ENCODE results near the gene FSIP1.
A peak's percentile ranks its signal among the peaks of the same experiment; 100 is the strongest.

Gene FSIP1

GRCh38 chr15:39642011-39642640 lies 140.5 kb downstream of the FSIP1 start:
- peak; percentile 62 for DNase-seq

- no peak for DNase-seq
Measured at GRCh38 chr15:39641191-39641889, 141.3 kb downstream of the FSIP1 start.

- DNase-seq: no peak
Measured at GRCh38 chr15:39640665-39641064, 142.0 kb downstream of the FSIP1 start.

GRCh38 chr15:39639037-39639436 lies 143.6 kb downstream of the FSIP1 start:
- DNase-seq: no peak

GRCh38 chr15:39638041-39638440 lies 144.6 kb downstream of the FSIP1 start:
- DNase-seq: no peak

GRCh38 chr15:39631357-39631756 lies 151.3 kb downstream of the FSIP1 start:
- DNase-seq: no peak

GRCh38 chr15:39629906-39630305 lies 152.7 kb downstream of the FSIP1 start:
- peak; percentile 50 for DNase-seq

GRCh38 chr15:39629371-39629770 lies 153.3 kb downstream of the FSIP1 start:
- no peak for DNase-seq

- DNase-seq: peak; percentile 16
Measured at GRCh38 chr15:39628546-39629257, 153.9 kb downstream of the FSIP1 start.

- DNase-seq: no peak
Measured at GRCh38 chr15:39628144-39628508, 154.5 kb downstream of the FSIP1 start.

GRCh38 chr15:39627451-39628143 lies 155.0 kb downstream of the FSIP1 start:
- DNase-seq: no peak

GRCh38 chr15:39625856-39626255 lies 156.8 kb downstream of the FSIP1 start:
- DNase-seq: no peak

GRCh38 chr15:39625451-39625850 lies 157.2 kb downstream of the FSIP1 start:
- no peak for DNase-seq

GRCh38 chr15:39624806-39625205 lies 157.8 kb downstream of the FSIP1 start:
- DNase-seq: no peak

GRCh38 chr15:39623529-39623931 lies 159.1 kb downstream of the FSIP1 start:
- no peak for DNase-seq

- DNase-seq: no peak
Measured at GRCh38 chr15:39622660-39623516, 159.8 kb downstream of the FSIP1 start.

GRCh38 chr15:39621976-39622375 lies 160.7 kb downstream of the FSIP1 start:
- DNase-seq: no peak

GRCh38 chr15:39621210-39621609 lies 161.4 kb downstream of the FSIP1 start:
- DNase-seq: no peak

- no peak for DNase-seq
Measured at GRCh38 chr15:39618063-39618823, 164.4 kb downstream of the FSIP1 start.

GRCh38 chr15:39616731-39617455 lies 165.7 kb downstream of the FSIP1 start:
- no peak for DNase-seq

GRCh38 chr15:39613861-39614260 lies 168.8 kb downstream of the FSIP1 start:
- no peak for DNase-seq
